Activated T-cell treated with anti-CD3 and anti-CD28 coated beads for 4 hours (primary cell): ENCODE results near the gene CRCP.
"Not testable (repeated sequence)": the region's sequence is repeated elsewhere in the genome, so short reads cannot be mapped to it uniquely, and the experiment has no call there.

Experiments
- DNase-seq: peaks from one replicate; pipeline ENCODE4 v3.0.0-alpha.2; 2020

Gene CRCP

GRCh38 chr7:66157060-66157459, 42.4 kb downstream of the CRCP start:
- no peak for DNase-seq

DNA sequence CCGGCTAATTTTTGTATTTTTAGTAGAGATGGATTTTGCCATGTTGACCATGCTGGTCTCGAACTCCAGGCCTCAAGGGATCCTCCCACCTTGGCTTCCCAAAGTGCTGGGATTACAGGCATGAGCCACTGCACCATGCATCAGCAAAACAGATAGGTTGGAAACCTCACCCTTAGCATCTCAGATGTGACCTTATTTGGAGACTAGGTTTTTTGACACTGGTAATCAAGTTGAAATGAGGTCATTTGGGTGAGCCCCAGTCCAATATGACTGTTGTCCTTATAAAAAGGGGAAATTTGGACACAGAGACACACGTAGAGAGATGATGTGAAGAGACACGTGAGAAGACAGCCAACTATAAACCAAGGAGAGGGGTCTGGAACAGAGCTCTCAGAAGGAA, 48.0 kb downstream of the CRCP start:
- no peak for DNase-seq

DNA sequence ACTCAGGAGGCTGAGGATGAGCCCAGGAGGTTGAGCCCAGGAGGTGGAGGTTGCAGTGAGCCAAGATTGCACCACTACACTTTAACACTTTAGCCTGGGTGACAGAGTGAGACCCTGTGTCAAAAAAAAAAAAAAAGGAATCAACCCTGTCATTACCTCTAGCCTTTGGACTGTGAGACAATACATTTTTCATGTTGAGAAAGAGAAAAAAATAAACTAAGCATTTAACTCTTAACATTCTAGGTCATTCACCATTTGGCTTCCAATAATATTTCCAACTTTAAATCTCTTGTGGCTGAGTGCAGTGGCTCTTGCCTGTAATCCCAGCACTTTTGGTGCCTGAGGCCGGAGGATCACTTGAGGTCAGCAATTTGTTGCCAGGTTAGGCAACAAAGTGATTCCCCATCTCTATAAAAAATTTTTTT, 48.6 kb downstream of the CRCP start:
- DNase-seq: no peak

- no peak for DNase-seq
Observed at GRCh38 chr7:66164356-66164755, 49.7 kb downstream of the CRCP start.

GRCh38 chr7:66167773-66168387, 53.2 kb downstream of the CRCP start:
- DNase-seq: no peak

- no peak for DNase-seq
Observed at GRCh38 chr7:66169616-66170015, 55.0 kb downstream of the CRCP start.

- DNase-seq: no peak
Observed at GRCh38 chr7:66170309-66171231, 55.9 kb downstream of the CRCP start.

DNA sequence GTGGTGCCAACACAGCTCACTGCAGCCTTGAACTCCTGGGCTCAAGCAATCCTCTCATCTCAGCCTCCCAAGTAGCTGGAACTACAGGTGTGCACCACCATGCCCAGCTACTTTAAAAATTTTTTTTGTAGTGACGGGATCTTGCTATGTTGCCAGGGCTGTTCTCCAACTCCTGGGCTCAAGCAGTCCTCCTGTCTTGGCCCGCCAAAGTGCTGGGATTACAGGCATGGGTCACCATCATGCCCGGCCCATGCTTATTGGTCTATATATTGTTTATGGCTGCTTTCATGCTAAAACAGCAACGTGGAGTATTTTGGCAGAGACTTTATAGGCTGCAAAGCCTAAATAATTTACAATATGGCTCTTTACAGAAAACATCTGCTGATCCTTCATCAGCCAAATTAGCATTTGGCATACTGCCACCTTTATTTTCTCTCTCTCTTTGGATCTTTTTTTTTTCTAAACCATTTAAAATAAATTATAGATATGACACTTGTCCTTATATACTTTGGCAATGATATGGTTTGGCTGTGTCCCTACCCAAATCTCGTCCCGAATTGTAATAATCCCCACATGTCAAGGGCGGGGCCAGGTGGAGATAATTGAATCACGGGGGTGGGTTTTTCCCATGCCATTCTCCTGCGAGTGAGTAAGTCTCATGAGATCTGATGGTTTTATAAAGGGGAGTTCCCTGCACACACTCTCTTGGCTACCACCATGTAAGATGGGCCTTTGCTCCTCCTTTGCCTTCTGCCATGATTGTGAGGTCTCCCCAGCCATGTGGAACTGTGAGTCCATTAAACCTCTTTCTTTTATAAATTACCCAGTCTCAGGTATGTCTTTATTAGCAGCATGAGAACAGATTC, 58.1 kb downstream of the CRCP start:
- DNase-seq: not testable (repeated sequence)

- DNase-seq: no peak
Observed at GRCh38 chr7:66173856-66174255, 59.2 kb downstream of the CRCP start.

GRCh38 chr7:66175006-66175405, 60.4 kb downstream of the CRCP start:
- not testable (repeated sequence) for DNase-seq

- no peak for DNase-seq
Observed at GRCh38 chr7:66176914-66177313, 62.3 kb downstream of the CRCP start.

- DNase-seq: no peak
Observed at GRCh38 chr7:66178258-66178657, 63.6 kb downstream of the CRCP start.

DNA sequence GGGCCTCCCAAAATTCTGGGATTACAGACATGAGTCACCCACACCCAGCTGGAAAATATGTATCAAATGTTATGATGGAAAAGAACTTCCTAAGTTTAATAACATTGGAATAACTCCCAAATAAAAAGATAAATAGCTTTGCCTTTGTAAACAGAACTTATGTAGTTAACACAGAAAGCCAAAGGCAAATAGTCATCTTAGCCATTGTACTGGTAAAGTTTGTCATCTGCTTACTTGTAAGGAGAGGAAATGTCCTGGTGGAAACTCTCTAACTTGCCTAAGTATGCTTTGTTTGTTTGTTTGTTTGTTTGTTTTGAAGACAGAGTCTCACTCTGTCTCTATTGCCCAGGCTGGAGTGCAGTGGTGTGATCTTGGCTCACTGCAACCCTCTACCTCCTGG, 66.7 kb downstream of the CRCP start:
- no peak for DNase-seq

DNA sequence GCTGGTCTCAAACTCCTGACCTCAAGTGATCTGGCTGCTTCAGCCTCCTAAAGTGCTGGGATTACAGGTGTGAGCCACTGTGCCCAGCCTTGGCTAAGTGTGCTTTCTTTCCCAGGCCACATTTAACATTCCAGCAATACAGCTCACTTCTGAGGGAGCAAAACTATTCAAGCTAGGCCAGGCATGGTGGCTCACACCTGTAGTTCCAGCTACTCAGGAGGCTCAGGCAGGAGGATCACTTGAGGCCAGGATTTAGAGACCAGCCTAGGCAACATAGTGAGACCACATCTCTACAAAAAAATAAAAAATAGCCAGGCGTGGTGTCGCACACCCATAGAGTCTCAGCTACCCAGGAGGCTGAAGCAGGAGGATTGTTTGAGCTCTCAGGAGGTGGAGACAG, 67.2 kb downstream of the CRCP start:
- DNase-seq: no peak

GRCh38 chr7:66182920-66183319, 68.3 kb downstream of the CRCP start:
- DNase-seq: no peak

GRCh38 chr7:66183700-66184099, 69.1 kb downstream of the CRCP start:
- no peak for DNase-seq

GRCh38 chr7:66185680-66186187, 71.1 kb downstream of the CRCP start:
- DNase-seq: no peak

GRCh38 chr7:66186991-66187390, 72.3 kb downstream of the CRCP start:
- no peak for DNase-seq

DNA sequence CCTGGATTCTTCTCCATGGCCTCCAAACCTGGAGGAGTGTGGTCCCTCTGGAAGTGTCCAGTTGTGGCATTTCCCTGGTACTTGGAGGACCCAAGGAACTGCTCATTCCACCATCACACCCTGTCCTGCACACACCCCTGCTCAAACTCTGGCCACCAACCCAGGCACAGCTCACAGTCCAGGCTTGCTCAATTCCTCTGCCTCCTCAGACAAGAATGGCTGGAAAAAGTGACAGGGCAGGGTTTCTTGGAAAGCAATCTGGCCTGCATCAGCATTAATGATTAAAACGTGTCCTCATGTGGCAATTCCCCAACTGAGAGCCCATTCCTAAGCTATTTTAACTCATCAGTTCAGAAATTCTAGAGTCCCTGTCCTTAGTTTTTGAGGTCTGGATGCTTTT, 73.3 kb downstream of the CRCP start:
- DNase-seq: no peak

- DNase-seq: no peak
Observed at GRCh38 chr7:66188645-66189044, 74.0 kb downstream of the CRCP start.

DNA sequence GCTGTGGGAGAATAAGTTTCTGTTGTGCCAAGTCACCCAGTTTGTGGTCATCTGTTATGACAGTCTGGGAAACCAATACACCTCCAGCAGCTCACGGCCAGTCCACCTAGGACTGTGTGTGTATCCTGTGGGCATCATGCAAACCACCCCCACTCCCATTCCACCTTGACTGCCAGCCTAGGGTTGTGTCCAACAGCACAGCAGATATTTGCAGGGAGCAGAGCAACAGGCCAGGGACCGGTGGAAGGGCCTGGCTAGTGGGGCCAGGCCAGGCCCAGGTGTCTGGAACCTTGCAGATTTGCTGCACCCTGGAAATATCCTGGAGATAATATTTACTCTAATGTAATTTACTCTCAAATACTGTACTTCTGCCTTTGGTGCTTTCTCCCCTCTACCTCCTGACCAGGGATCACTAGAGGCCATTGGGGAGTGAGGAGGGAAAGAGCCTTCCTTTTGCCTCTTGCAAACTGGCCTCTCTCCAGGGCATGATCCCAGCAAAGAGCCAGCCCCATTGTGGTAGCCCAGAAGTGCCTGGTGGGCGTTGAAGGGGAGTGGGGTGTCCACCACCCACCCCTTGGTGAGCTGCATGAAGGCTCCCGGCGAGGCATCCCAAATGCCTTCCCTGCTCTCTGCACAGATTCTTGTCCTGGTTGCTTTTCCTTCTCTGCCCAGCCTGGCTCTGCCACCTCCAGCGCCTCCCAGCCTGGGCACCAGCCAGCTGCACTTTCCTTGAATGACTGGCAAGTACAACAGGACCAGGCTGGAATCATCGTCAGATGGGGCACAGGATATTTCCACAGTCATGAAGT, 75.3 kb downstream of the CRCP start:
- DNase-seq: no peak

- DNase-seq: no peak
Observed at GRCh38 chr7:66190504-66190857, 75.8 kb downstream of the CRCP start.
